Left lung (tissue), 10 donors: Measurements from ENCODE around the gene CSH2. TPM values are rescaled to one million over a fixed set of nuclear protein-coding genes. Genes with fewer than 3 reads are reported as not detected.

ENCODE experiments used
- ATAC-seq: fragments of 200-7000 bp; cut with Tn5 transposase; one replicate; pipeline ENCODE4 v1.9.1; 2020; ENCODE audit warnings: moderate library complexity
- DNase-seq, 4 donors: peaks; one replicate each; pipeline ENCODE4 v3.0.0-alpha.2; 2013 to 2020
- H3K27ac ChIP-seq, 2 donors: fragments of 200-600 bp; sonication (generic) in 1 of 2; one replicate each; pipeline versions ENCODE4 v1.5.0 to v1.8.0; 2020 to 2021
- H3K27me3 ChIP-seq, 2 donors: fragments of 200-600 bp; sonication (generic) in 1 of 2; one replicate each; pipeline versions ENCODE4 v1.5.0 to v1.8.0; 2020 to 2021
- H3K36me3 ChIP-seq, 2 donors: fragments of 200-600 bp; sonication (generic) in 1 of 2; one replicate each; pipeline versions ENCODE4 v1.5.0 to v1.8.0; 2020 to 2021
- H3K4me1 ChIP-seq, 2 donors: fragments of 200-600 bp; one replicate each; pipeline ENCODE4 v1.8.0; 2021
- H3K4me3 ChIP-seq, 2 donors: fragments of 200-600 bp; sonication (generic) in 1 of 2; one replicate each; pipeline versions ENCODE4 v1.5.0 to v1.8.0; 2020 to 2021; ENCODE audit warnings: mild to moderate bottlenecking in 1 of 2
- H3K9me3 ChIP-seq, 2 donors: fragments of 200-600 bp; sonication (generic) in 1 of 2; one replicate each; pipeline versions ENCODE4 v1.5.0 to v1.8.0; 2020 to 2021
- CTCF ChIP-seq, 2 donors: fragments of 200-600 bp; sonication (generic) in 1 of 2; IDR thresholded peaks; one replicate each; pipeline versions ENCODE4 v1.5.0 to v1.8.0; 2021; ENCODE audit warnings: antibody characterized with exemption in 2 of 2
- intact Hi-C, 2 donors: fragments of 100-400 bp; cut with DNase I; formaldehyde crosslinking; loops; one replicate each; pipeline versions ENCODE4 v1.11.2 to v1.14.2; 2022
- polyA plus RNA-seq, 6 donors: library from polyadenylated mRNA; unstranded; fragments of 120-200 nt; gene quantifications; one replicate each; pipeline ENCODE4 v1.2.1, GENCODE V29; 2013; ENCODE audit not compliant: insufficient read length in 6 of 6
- total RNA-seq, 2 donors: library from RNA; stranded (reverse); fragmentation: NEBNext Ultra II Directional; extraction: Animal tissue kit (Norgen Biotek cat#: 25700); gene quantifications; one replicate each; pipeline ENCODE4 v1.2.1, GENCODE V29; 2021
- donor health status: DM: no; HTN: yes; CAD: no.
- donor health status: DM: no; HTN: no; CAD: no.

Gene CSH2
- total and polyA plus RNA-seq, 8 donors, result 0.20 to 6.7 (median 0.23) TPM; not detected in 5

DNA sequence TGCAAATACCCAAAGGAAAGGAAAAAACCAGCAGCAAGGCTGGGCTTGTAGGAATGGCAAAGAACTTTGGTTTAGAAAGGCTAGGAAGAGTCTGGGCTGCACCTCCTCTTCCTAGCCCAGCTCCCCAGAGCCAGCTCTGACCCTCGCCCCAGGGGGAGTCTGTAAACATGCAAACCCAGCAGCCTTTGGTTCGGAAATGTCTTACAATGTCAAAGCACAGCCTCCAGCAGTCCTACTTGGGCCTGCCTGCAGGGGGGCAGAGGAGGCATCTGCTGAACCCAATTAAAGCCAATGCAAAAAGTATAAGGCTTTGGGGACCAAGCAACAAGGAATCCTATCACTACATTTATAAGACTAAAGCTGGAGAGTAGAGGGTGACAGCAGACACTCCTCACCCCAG is 41.0 kb downstream of the CSH2 start:
- Histone ChIP-seq H3K4me3 (no peak overlapping the region), H3K4me1 (peaks cover 11 to 42% of the 10 kb centered on the region in 2 donors), H3K27me3 (no peaks in the 10 kb centered on the region), H3K36me3 (peaks cover 0 to 89% of the 10 kb centered on the region in 2 donors), H3K9me3 (no peaks in the 10 kb centered on the region), H3K27ac (no peak overlapping the region)
- TF ChIP-seq CTCF (IDR thresholded peaks at IDR 0.05), result no peak
- ATAC-seq (no peak), DNase-seq (no peak)
- intact Hi-C loops, result no loop called here

DNA sequence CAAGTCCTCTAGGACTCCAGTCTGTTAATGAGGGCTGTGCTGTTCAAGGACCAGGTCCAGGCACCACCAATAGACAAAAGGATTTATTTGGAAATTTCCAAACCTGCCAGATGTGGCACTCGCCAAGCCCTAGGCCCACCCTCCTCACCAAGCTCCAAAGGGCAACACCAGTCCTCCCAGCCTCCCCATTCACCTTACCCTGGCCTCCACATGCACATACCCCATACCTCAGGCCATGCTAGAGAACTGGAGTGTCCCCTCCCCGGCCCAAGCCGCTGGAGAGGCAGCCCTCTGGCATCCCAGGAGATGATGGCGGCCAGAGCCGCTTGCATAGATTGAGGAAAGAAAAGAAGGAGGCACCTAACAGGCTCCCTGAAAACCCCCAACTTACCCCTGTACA is 41.5 kb downstream of the CSH2 start:
- no peak overlapping the region for H3K27ac ChIP-seq
- peaks cover 11 to 38% of the 10 kb centered on the region in 2 donors for H3K4me1 ChIP-seq
- H3K9me3 ChIP-seq, result no peaks in the 10 kb centered on the region
- ATAC-seq (no peak), DNase-seq (no peak)
- TF ChIP-seq CTCF (IDR thresholded peaks at IDR 0.05), result no peak
- H3K36me3 ChIP-seq, result peaks cover 0 to 84% of the 10 kb centered on the region in 2 donors
- intact Hi-C loops, result no loop called here
- H3K4me3 ChIP-seq, result no peak overlapping the region
- no peaks in the 10 kb centered on the region for H3K27me3 ChIP-seq

- ATAC-seq (no peak), DNase-seq (no peak)
- H3K27ac ChIP-seq, result no peak overlapping the region
- no peak overlapping the region for H3K4me3 ChIP-seq
- H3K9me3 ChIP-seq, result no peaks in the 10 kb centered on the region
- TF ChIP-seq CTCF (IDR thresholded peaks at IDR 0.05), result no peak
- H3K4me1 ChIP-seq, result peaks cover 11 to 38% of the 10 kb centered on the region in 2 donors
- H3K36me3 ChIP-seq, result peaks cover 0 to 79% of the 10 kb centered on the region in 2 donors
- intact Hi-C loops, result no loop called here
- no peaks in the 10 kb centered on the region for H3K27me3 ChIP-seq
These were observed 42.0 kb downstream of the CSH2 start for GRCh38 chr17:63831505-63831904.

- intact Hi-C loops, result no loop called here
- peaks cover 0 to 74% of the 10 kb centered on the region in 2 donors for H3K36me3 ChIP-seq
These were observed 42.5 kb downstream of the CSH2 start for GRCh38 chr17:63830904-63831491.

DNA sequence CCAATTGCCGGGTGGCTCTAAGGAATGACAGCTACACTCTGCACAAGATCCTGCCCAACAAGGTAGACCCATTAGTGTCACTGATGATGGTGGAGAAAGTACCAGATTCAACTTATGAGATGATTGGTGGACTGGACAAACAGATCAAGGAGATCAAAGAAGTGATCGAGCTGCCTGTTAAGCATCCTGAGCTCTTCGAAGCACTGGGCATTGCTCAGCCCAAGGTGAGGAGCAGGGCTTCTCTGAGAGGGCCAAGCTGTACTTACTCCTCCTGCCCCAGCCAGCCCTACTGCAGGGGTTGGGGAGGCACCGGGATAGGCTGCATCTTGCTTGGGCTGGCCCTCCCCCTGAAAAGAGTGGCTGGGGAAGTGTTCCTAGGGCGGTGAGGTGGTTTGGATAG is 43.2 kb downstream of the CSH2 start:
- intact Hi-C loops, result no loop called here
- no peaks in the 10 kb centered on the region for H3K27me3 ChIP-seq
- H3K27ac ChIP-seq, result no peak overlapping the region
- H3K36me3 ChIP-seq, result peaks cover 0 to 73% of the 10 kb centered on the region in 2 donors
- no peaks in the 10 kb centered on the region for H3K9me3 ChIP-seq
- H3K4me1 ChIP-seq, result peaks cover 20 to 48% of the 10 kb centered on the region in 2 donors
- DNase-seq (no peak), ATAC-seq (no peak)
- H3K4me3 ChIP-seq, result no peak overlapping the region
- no peak for TF ChIP-seq CTCF (IDR thresholded peaks at IDR 0.05)

More at GRCh38 chr17:63830904-63831491, 42.5 kb downstream of the CSH2 start:
- Histone ChIP-seq H3K27ac (no peak overlapping the region), H3K4me3 (no peak overlapping the region), H3K9me3 (no peaks in the 10 kb centered on the region), H3K4me1 (peaks cover 15 to 43% of the 10 kb centered on the region in 2 donors), H3K27me3 (no peaks in the 10 kb centered on the region)
- TF ChIP-seq CTCF (IDR thresholded peaks at IDR 0.05), result no peak
- ATAC-seq (no peak), DNase-seq (no peak)
